ENCODE results near the gene NDUFAF5.

- TF ChIP-seq CTCF (IDR thresholded peaks at IDR 0.05), result no peak
- no peak for TF ChIP-seq POLR2A (IDR thresholded peaks at IDR 0.05)
- TF ChIP-seq EP300 (IDR thresholded peaks at IDR 0.05), result no peak
Measured at GRCh38 chr20:13841206-13841605, 56.4 kb downstream of the NDUFAF5 start.

Data from tibial nerve (tissue), 4 donors.